Measurements from ENCODE around the gene CENPU. TPM values are rescaled to one million over a fixed set of nuclear protein-coding genes. Genes with fewer than 3 reads are reported as not detected.
A peak's percentile ranks its signal among the peaks of the same experiment; 100 is the strongest.

CENPU gene
- total RNA-seq, 2 donors from 2014 or later = 0.85 to 1.1 TPM

GRCh38 chr4:184775854-184776555, 42.1 kb upstream of the CENPU start:
- Histone ChIP-seq H3K27ac (peak overlapping the region in 1 of 2 donors; percentile 31), H3K9me3 (no peaks in the 10 kb centered on the region), H3K4me3 (no peak overlapping the region), H3K27me3 (no peaks in the 10 kb centered on the region), H3K4me1 (no peaks in the 10 kb centered on the region), H3K36me3 (peaks cover 70% of the 10 kb centered on the region)
- no peak for DNase-seq (ENCODE audit: low spot score)
- TF ChIP-seq CTCF (IDR thresholded peaks at IDR 0.05) = no peak

GRCh38 chr4:184774152-184774551, 40.3 kb upstream of the CENPU start:
- DNase-seq (ENCODE audit: low spot score) = no peak
- peaks cover 74% of the 10 kb centered on the region for H3K36me3 ChIP-seq
- no peaks in the 10 kb centered on the region for H3K4me1 ChIP-seq
- no peaks in the 10 kb centered on the region for H3K27me3 ChIP-seq
- H3K4me3 ChIP-seq = no peak overlapping the region
- no peaks in the 10 kb centered on the region for H3K9me3 ChIP-seq
- no peak for TF ChIP-seq CTCF (IDR thresholded peaks at IDR 0.05)
- no peak overlapping the region for H3K27ac ChIP-seq

- H3K9me3 ChIP-seq = no peaks in the 10 kb centered on the region
- H3K4me3 ChIP-seq = no peak overlapping the region
- H3K36me3 ChIP-seq = peaks cover 86% of the 10 kb centered on the region
- H3K4me1 ChIP-seq = no peaks in the 10 kb centered on the region
- no peaks in the 10 kb centered on the region for H3K27me3 ChIP-seq
- no peak for TF ChIP-seq CTCF (IDR thresholded peaks at IDR 0.05)
- H3K27ac ChIP-seq = no peak overlapping the region
- DNase-seq (ENCODE audit: low spot score) = no peak
Measured at GRCh38 chr4:184771416-184771815, 37.5 kb upstream of the CENPU start.

- H3K4me3 ChIP-seq = no peak overlapping the region
- H3K4me1 ChIP-seq = no peaks in the 10 kb centered on the region
- H3K9me3 ChIP-seq = no peaks in the 10 kb centered on the region
- no peaks in the 10 kb centered on the region for H3K27me3 ChIP-seq
- no peak overlapping the region for H3K27ac ChIP-seq
- DNase-seq (ENCODE audit: low spot score) = no peak
- H3K36me3 ChIP-seq = peaks cover 94% of the 10 kb centered on the region
- no peak for TF ChIP-seq CTCF (IDR thresholded peaks at IDR 0.05)
Measured at GRCh38 chr4:184769141-184769765, 35.4 kb upstream of the CENPU start.

- TF ChIP-seq CTCF (IDR thresholded peaks at IDR 0.05) = no peak
- Histone ChIP-seq H3K9me3 (no peaks in the 10 kb centered on the region), H3K27me3 (no peaks in the 10 kb centered on the region), H3K4me1 (no peaks in the 10 kb centered on the region), H3K27ac (no peak overlapping the region), H3K36me3 (peaks cover 93% of the 10 kb centered on the region), H3K4me3 (no peak overlapping the region)
- no peak for DNase-seq (ENCODE audit: low spot score)
Measured at GRCh38 chr4:184768296-184768695, 34.4 kb upstream of the CENPU start.

Data from right atrium auricular region (tissue), 2 donors.